Skeletal muscle cell (primary cell): ENCODE results near the gene SLC17A6.

ENCODE experiments used
- DNase-seq: peaks from one replicate; pipeline ENCODE4 v3.0.0-alpha.2; 2010; ENCODE audit warnings: low read depth
- H3K4me3 ChIP-seq: 2 replicates; pipeline ENCODE4 v1.5.1; 2011; ENCODE audit warnings: low read depth, mild to moderate bottlenecking, control low read depth, low read length, moderate library complexity

Gene SLC17A6

DNA sequence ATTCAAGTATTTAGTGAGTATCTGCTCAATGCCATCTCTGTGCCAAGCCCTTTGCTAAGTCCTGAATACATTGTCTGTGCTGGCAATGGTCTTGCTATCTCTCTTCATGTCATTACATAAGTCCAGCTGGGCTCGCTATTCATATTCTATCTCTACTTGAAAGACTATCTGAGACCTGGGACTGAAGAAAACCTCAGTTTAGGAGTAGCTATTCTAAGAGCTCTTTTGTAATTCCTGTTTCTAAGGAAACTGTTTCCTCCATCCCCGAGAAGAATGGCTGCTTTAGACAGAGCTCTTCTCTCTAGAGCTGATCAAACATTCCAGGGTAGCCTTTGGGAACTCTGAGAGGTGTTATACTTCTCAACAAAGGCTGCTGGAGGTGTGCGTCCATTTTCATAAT is 33.0 kb downstream of the SLC17A6 start:
- DNase-seq: no peak
- H3K4me3 ChIP-seq: no peak overlapping the region

DNA sequence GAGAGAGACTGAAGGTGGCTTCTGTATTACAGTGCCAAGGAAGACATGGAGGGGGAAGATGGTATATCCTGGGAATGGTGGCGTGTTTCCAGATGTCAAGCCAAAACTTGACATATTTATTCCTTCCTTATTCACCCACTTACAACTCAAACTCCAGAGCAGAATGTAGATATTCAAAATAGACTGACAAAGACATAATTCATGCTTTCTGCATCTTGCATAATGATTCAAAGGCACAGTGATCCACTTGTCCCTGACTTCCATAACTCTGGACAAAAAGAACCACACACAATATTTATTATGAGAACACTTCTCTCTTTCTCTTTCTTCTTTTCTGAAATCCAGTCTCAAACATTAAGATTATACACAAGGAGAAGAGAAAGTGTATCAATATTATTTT is 48.9 kb downstream of the SLC17A6 start:
- no peak for DNase-seq
- no peak overlapping the region for H3K4me3 ChIP-seq

DNA sequence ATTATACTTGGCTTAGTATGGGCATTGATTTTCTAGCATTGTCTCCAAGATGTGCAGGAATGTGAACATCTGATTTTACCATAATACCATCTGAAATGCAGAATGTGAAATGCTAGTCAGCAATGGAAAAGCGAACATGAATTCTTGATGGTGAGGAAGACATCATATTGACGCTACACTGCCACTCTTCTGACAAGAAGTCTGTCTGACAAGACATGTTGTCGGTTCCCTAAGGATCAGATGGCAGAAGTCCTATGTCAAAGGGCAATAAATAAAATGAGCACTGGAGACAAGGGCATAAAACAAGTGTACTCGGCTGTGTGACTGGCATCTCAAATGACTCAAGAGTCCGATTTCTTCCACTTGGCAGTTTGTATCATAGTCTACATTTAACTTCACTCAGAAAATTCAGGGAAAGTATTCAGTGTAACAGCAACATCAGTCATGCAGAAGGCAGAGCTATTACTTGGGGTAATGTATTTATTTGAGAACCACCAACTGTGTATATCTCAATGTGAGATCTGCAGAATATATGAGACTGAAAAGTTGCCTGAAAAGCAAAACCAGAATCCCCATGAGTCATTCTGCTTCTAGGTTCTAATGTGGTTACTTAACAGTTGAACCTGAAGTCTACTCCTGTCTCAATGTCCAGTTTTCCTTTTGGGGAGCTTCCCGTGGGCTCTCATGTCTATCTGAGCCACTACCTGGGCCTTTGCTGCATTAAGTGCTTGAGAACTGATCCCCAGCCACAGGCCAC is 51.5 kb downstream of the SLC17A6 start:
- H3K4me3 ChIP-seq: no peak overlapping the region
- no peak for DNase-seq

DNA sequence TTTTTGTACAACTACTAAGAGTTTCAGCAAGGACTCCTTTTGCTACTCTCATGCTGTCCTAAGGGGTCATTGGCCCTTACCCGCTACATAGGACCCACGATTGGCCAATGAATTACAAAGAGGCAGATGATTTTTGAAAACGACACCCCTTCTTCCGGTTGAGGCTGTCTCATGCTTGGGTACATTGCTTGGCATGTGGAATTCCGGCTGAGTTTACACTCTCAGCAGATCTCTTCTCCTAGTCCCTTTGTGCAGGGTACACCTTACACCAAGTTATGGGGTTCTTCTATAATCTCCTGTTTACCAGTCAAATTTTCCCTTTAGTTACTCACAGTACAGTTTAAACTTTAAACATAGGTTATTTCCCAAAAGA is 52.1 kb downstream of the SLC17A6 start:
- no peak overlapping the region for H3K4me3 ChIP-seq
- DNase-seq: no peak

DNA sequence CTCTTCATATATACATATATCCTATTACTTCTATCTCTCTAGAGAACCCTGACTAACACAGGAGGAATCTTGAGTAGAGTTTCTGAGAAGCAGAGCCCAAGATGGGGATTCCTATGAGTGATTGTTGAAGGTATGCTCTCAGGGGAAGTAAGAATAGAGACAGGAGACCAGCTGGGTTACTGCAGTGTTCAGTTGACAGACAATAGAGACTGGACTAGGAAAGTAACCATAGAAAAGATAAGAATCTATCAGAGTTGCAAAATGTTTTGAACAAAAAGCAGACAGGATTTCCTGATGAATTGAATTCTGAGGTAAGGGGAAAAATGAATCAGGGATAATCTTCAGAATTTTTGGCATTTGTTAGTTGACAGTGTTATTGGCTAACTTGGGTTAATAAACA is 54.4 kb downstream of the SLC17A6 start:
- no peak for DNase-seq
- no peak overlapping the region for H3K4me3 ChIP-seq

DNA sequence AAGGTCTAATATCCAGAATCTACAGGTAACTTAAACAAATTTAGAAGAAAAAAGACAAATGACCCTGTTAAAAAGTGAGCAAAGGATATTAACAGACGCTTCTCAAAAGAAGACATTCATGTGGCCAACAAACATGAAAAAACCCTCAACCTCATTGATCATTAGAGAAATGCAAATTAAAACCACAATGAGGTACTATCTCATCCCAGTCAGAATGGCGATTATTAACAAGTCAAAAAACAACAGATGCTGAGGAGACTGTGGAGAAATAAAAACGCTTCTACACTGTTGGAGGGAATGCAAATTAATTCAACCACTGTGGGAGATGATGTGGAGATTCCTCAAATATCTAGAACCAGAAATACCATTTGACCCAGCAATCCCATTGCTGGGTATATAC is 67.2 kb downstream of the SLC17A6 start:
- H3K4me3 ChIP-seq: no peak overlapping the region
- no peak for DNase-seq

DNA sequence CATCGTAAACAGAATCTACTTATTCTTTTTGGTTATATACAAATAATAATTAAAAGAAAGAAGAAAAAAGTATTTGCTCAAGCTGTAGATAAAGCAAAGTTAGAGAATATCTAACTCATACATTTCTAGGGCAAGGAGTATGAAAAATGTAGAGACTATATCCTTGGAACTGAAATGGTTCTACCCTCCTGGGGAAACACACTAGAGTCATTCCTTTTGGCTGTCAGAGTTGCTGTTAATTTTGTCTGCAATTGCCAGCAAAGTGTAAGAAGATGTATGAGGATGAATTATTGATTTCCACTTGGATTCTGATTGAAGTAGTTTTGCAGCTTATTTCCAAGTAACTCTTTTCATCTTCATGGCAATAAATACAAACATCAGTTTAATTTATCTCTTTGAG is 69.1 kb downstream of the SLC17A6 start:
- DNase-seq: no peak
- H3K4me3 ChIP-seq: no peak overlapping the region

DNA sequence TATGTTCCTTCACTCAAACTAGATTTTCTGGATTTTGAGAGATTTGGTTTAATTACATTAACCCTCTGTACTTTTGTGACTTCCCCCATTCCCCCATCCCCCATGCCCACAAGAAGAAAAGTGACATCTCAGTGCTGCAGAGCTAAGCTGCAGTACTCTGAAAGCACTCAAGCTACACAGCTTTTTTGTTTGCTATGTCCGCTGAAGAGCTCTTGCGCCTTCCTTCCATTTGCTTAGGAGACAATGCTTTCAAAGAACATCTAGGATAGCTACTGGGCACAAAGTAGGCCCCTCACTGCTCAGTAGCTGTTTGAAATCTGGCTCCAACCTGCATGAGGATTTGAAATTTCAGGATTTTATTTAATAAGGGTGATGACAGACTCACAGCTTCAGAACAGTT is 69.7 kb downstream of the SLC17A6 start:
- no peak overlapping the region for H3K4me3 ChIP-seq
- DNase-seq: no peak

DNA sequence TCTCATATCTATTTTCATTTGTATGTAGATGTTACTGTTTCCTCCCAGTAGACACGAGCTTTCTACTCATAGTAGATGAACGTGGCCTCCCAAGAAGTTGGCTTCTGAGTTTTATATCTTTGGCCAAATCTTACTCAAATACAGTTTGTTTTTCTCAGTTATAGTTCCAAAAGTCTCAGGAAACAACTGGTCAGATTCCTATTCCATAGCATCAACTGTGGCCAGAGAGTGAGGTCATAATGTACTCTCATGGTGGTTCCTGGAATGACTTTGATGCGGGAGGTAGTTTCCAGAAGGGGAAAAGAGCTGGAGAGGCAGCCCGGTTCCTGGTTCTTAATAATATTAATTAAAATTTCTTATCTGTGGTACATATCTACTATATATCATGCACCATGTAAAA is 77.3 kb downstream of the SLC17A6 start:
- no peak overlapping the region for H3K4me3 ChIP-seq
- peak; percentile 69 for DNase-seq

DNA sequence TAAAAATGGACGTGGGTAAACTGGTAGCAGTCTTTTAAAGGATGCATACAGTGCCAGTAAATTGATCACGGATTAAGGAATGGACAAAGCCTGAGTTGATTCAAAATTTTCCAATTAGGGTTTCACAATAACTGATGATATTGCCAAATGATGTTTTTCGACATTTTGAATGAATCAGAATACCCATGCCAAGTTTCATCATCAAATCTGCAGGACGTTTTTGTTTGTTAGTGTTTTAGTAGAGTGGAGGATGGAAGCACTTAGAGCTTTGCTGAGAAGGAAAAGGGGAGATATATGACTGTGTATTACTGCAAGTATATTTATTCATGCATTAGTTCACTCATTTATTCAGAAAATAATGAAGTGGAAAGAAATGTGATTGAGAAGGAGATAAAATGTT is 78.3 kb downstream of the SLC17A6 start:
- peak; percentile 59 for DNase-seq
- no peak overlapping the region for H3K4me3 ChIP-seq

DNA sequence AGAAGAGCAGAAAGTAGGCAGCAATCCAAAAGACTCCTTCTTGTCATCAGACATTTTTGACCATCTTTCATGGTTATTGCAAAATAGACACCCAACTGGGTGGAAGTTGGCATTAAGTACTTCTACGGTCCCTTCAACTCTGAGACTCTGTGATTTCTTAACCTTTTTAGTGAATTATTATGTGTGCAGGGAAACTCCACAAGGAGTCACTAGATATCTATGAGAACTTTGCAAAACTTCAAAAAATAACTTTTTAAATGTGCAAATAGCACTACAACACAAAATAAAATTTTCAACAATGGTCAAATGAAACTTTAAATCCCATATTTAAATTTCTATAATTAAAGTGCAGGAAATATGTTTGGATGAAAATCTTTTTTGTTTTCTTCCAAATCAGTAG is 88.7 kb downstream of the SLC17A6 start:
- DNase-seq: no peak
- H3K4me3 ChIP-seq: no peak overlapping the region
